Left renal pelvis (tissue), 4 donors: ENCODE data around the gene SCN11A. TPM values are rescaled to one million over a fixed set of nuclear protein-coding genes. Genes with fewer than 3 reads are reported as not detected.
"Not testable (repeated sequence)": the region's sequence is repeated elsewhere in the genome, so short reads cannot be mapped to it uniquely, and the experiment has no call there.

ENCODE experiments used
- DNase-seq, 4 donors: peaks; one replicate each; pipeline ENCODE4 v3.0.0-alpha.2; 2013; ENCODE audit warnings: low read depth in 4 of 4, low spot score in 3 of 4
- polyA plus RNA-seq, 4 donors: library from polyadenylated mRNA; unstranded; fragments of 120-200 nt; gene quantifications; one replicate each; pipeline ENCODE4 v1.2.1, GENCODE V29; 2013; ENCODE audit not compliant: insufficient read length in 4 of 4

SCN11A gene
- polyA plus RNA-seq, 4 donors = 0.93 to 1.4 (median 1.4) TPM

DNA sequence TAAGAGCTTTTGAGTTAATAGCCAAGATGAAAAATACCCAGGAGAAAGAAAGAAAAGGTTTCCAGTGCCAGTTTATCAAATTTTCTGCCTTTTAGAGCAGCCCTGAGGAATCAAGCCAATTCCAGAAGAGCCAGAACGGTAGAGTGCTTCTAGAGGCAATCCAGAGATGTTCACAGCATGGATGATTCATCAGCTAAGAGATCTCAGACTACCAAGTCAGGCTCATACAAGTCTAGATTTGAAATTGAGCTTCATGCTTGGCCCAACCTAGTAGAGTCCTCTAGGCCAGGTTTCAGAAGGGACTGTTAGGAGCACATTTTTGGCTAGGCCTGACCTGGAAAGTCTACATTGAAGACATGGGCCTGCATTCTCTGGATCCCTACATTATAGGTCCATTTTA lies 15.5 kb upstream of the SCN11A start:
- DNase-seq = no peak

DNA sequence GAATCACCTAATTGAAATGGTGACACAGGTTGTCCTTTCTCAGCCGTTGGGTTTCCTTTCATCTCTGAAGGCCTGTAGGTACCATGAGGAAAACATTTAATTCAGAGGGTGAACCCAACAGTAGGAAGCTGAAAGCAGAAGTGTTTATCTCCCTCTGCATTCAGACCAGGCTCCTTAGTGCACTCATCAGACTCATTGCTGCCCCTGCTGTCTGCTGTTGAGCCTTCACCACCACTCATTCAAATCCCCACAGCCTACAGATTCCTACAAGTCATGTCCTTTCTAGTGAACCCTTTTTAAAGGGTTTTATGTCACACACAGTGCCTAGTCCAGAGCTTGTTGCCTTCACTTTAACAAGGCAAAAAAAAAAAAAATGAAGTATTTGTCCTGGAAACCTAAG lies 13.5 kb upstream of the SCN11A start:
- no peak for DNase-seq

DNA sequence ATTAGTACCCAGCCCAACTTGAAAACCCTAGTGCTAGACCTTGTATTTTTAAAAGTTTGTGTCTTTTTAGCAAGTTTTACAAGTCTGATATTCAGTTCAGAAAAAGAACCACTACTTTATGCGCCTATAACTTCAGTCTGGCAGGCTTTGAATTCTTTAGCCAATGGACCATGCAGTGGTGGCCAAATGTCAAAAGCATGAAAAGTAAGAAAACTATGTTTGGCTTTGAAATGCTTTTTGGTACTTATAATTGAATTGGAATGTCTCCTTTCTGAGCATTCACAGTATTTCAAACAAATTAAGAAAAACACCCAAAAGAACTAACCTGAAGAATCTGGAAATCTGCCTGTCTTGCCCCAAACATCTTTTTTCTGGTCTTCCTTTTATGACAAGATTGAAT lies 12.9 kb upstream of the SCN11A start:
- DNase-seq = no peak

DNA sequence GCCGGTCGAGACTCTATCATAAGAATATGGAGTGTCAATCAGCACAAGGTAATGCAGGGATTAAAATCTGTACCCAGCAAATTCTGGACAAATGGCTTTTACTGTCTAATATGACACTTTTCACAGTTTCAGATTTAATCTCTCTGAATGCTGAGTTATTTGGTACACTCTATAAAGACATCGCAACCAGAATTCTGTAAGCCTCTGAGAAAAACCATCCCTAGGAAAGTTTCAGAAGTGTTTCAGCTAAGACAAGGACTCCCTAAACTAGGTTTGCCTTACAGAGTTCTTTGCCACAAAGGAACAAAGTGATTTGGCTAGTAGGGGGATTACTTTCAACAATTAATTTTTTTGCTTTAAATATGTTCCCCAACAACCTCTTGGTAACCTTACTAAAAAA lies 11.4 kb upstream of the SCN11A start:
- DNase-seq = no peak

DNA sequence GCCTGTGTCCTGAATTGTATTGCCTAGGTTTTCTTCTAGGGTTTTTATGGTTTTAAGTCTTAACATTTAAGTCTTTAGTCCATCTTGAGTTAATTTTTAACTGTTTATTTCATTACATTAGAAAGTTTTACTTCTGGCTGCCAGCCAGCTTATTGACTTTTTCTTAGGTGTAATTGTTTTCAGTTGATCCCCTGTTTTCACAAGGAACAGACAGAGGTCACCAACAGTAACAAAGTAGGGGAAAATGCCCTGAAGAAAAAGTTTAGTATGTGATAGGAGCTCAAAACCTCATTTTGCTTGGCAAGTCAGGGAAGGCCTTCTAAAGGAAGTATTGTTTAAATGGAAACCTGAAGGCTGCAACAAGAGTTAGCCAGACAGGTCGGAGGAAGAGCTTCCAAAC lies 10.4 kb upstream of the SCN11A start:
- DNase-seq = no peak

DNA sequence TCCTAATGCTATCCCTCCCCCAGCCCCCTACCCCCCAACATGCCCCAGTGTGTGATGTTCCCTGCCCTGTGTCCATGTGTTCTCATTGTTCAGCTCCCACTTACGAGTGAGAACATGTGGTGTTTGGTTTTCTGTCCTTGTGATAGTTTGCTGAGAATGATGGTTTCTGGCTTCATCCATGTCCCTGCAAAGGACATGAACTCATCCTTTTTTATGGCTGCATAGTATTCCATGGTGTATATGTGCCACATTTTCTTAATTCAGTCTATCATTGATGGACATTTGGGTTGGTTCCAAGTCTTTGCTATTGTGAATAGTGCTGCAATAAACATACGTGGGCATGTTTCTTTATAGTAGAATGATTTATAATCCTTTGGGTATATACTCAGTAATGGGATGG lies 9.5 kb upstream of the SCN11A start:
- DNase-seq = not testable (repeated sequence)

DNA sequence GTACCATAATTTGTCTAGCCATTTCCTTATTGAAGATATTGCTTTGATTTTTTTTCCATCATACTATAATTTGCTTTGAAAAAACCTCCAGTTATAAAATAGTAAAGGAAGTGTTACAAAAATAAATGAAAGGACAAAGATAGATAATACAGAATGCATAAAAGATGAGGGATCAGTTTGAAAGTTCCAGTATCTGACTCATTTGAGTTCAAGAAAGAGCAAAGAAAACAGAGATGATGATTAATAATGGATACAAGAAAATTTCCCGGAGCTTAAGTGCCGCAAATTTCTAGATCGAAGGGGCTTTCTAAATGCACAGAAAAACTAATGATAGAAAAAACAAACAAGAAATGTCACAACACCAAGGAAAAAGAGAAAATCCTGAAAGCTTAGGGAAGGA lies 4.4 kb upstream of the SCN11A start:
- DNase-seq = no peak

DNA sequence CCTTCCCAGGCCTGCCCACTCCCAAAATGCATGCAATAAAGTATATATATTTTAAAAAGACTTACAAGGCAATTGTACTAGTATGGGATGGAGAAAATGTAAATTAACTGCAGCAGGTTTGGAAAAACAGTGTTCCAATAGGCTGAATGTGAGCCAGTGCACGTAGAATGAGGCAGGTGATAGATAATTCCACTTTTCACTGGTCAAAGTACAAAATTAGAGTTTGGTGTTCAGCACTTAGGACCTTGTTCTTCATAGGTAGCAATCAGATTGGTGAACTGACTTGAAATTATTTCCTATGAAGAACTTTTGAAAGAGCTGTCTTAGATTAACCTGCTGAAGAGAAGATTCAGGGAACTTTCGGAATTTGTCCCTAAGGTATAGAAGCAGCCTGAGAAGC lies 2.0 kb upstream of the SCN11A start:
- DNase-seq = no peak

DNA sequence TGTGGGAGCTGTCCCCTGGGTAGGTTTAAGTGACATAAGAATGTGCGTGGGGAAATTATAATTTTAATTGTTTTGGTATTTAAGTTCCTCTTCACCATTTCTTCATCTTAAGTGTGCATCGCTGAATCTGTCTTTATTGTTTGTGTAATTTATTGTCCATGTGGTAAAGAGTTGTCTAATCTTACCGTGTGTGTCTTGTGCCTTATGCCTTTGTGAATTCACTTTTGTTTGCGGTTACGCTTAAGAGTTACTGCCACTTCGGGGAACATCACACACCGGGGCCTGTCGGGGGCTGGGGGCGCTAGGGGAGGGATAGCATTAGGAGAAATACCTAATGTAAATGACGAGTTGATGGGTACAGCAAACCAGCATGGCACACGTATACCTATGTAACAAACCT lies 839 bp upstream of the SCN11A start:
- DNase-seq = peak in 2 of 4 donors; percentile 21 to 27

DNA sequence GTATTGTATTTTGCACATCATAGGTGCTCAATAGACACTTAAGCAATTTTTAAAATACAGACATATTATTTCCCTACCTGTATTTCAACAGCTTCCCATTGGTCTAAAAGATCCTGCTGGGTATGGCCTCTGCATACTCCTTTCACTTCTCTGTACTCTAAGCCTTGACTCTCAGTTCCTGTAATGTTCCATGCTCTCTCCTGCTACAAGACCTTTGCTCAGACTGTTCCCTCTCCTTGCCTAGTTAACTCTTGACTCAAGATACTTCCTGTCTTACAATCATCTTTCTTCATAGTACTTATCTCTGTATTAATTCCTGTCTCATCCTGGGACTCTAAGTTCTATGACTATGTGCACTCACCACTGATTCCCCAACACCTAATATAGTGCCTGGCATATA lies 1.7 kb downstream of the SCN11A start:
- DNase-seq = no peak

DNA sequence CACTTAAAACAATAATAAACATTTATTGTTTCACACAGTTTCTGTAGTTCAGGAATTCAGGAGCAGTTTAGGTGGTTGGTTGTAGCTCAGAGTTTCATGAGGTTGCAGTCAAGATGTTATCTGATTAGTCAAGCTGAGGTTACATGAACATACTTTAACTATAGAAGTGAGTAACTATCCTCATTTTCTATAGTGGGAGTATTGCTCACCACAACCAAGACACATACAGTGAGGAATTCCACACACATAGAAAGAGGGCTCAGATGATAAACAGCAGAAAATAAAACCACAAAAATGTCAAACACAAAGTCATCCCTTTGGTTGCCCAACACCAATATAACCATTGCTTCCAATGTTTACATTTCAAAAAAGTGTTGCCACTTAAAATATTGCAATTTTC lies 13.6 kb downstream of the SCN11A start:
- no peak for DNase-seq

DNA sequence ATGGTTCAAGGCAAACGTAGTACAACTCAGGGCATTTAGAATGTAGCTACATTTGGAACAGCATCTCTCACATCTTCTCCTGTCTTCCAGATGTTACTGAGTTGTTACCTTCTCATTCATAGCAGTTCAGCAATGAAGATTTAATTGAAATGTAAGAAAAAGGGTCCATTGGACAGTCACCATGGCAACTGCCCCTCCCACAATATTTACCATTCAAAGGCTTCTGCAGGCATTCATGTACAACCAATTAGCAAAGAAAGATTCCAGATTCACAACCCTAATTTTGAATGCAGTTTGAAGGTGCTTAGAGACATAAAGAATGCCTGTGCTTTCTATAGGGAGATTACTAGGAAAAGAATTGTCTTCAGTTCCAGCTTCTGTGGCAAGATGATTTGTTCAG lies 22.2 kb downstream of the SCN11A start:
- no peak for DNase-seq

DNA sequence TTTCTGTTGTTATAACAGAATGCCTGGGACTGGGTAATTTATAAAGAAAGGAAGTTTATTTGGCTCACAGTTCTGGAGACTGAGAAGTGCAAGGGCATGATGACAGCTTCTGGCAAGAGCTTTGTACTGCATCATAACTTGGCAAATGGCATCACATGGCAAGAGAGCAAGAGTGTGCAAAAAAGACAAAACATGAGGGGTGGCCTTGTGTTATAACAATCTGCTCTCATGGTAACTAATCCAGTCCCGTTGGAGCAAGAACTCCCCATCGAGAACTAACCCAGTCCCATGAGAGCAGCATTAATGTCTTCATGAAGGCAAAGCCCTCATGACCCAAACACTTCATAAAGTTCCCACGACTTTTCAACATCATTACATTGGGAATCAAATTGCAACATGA lies 23.2 kb downstream of the SCN11A start:
- DNase-seq = no peak

DNA sequence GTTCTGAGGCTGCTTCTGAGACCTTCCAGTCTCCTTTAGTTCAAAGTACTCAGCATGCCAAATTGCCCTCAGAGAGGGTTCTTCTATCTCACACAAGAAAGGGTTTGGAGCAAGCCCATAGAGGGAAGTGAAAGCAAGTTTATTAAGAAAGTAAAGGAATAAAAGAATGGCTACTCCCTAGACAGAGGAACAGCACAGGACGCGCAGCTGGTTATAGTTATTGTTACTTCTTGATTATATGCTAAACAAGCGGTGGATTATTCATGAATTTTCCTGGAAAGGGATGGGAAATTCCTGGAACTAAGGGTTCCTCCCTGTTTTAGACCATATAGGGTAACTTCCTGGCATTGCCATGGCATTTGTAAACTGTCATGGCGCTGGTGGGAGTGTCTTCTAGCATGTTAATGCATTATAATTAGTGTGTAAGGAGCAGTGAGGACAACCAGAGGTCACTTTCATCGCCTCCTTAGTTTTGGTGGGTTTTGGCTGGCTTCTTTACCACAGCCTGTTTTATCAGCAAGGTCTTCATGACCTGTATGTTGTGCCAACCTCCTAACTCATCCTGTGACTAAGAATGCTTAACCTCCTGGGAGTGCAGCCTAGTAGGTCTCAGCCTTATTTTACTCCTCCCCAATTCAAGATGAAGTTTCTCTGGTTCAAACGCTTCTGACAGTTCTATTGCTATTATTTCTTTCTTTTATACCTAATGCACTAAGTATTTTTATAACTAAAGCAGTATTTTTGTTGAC lies 26.3 kb downstream of the SCN11A start:
- DNase-seq = no peak

DNA sequence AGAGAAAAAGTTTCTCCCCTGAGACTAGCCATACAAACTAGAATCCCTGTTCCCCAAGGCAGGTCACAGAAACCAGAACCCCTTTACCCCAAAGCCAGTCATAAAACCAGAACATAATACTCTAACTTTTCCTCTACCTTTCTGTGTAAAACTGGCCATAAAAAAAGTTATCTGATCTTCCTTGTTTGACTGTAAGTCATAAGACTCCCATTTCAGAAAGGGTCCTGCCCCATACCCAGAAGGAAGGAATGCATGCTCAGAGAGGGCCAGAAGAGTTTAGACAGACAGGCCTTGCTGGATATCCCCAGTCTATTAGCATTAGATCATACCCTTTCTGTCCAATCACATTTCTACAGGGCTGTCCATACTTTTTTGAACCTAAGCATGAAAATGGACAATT lies 27.2 kb downstream of the SCN11A start:
- no peak for DNase-seq

DNA sequence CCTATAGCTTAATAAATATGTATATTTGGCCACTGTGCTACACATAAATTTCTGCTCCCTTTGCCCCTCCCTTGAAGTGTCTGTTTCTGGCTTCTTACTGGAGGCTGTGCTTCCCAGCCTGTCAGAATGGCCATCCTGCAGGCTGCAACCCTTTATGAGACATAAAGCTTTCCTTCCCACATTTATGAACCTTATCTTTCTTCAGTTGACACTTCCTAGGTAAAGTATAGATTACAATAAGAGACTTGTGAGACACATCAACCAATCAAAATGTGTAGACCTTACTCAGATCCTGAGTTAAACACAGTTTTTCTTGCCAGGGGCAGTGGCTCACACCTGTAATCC lies 29.5 kb downstream of the SCN11A start:
- DNase-seq = no peak

DNA sequence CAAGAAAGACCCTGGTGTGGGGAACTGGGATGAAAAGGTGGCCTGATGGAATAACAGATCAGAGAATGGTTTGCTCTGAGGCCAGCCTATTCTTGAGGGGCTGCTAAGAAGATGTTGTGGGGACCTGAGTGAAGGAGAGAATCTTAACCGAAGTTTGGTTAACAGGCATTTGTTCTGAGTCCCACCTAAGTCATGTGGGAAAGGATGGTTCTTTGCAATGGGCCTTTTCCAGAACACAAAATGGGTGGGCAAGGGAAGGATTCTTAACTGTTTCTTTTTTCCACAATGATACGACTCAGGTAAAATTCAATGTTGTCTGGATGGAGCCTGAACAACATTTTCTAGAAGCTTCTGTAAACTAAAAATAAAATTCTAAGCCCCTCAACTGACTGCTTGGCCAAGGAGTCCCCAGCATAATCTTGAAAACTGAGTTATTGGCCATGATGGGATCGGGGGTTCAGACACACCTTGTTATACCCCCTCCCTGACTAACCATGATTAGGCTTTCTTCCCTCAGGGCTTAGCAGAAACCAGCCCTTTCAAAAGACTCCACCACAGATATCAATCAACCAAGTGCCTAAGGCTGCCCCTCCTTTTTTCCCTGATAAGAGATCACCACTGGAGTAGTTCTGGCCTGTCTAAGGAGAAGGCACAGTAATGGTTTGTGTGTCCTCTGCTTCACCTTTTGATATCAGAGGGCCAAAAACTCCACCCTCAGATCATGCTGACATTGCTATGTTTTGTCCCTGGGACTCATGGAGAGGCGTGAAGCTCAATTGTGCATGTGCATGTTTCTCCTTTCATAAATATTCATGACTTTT lies 30.1 kb downstream of the SCN11A start:
- no peak for DNase-seq

DNA sequence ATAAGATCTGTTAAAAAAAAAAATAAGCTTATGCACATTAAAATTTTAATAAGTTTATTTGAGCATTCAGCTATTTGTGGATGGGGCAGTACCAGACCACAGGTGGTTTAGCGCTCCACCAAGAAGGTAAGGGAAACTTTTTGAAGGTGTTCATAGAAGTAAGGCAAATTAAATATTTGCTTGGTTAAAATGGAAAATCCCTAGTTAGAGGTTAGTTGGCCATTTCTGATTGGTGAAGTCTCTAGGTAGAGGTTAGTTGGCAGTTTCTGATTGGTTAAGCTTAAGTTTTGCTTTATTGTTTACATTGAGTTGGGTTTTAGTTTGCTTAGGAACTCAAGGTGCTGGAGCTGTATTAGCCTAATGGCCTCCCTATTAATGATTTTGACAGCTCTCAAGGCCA lies 30.7 kb downstream of the SCN11A start:
- no peak for DNase-seq

DNA sequence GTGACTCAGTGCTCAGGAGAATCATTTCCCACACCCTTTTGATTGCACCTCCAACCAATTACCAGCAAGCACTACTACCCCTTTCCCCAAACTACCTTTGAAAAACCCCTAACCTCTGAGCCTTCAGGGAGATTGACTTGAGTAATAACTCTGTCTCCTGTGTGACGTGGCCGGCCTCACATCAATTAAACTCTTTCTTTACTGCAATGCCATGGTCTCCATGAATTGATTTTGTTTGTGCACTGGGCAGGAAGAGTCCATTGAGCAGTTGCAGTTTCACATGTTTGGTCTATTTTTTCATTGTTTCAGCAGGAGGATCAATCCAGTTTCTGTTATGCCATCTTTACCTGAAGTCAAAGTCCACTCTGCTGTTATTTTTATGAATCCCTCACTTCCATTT lies 32.4 kb downstream of the SCN11A start:
- DNase-seq = no peak

DNA sequence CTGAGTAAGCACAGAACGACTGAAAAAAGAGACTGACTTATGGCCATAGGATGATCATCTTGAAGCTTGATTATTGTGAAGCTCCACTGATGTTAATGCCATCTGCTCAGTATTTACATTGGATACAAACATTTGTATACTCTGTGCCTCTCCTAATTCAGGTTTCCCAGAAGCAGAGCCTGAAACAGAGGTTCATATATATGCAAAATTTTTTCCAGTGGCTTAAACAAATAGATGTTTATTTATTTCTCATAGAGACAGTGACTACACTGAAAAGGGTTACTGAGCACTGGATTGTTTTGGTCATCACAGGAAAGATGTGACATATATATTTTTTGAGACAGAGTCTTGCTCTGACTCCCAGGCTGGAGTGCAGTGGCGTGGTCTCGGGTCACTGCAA lies 36.3 kb downstream of the SCN11A start:
- DNase-seq = no peak

DNA sequence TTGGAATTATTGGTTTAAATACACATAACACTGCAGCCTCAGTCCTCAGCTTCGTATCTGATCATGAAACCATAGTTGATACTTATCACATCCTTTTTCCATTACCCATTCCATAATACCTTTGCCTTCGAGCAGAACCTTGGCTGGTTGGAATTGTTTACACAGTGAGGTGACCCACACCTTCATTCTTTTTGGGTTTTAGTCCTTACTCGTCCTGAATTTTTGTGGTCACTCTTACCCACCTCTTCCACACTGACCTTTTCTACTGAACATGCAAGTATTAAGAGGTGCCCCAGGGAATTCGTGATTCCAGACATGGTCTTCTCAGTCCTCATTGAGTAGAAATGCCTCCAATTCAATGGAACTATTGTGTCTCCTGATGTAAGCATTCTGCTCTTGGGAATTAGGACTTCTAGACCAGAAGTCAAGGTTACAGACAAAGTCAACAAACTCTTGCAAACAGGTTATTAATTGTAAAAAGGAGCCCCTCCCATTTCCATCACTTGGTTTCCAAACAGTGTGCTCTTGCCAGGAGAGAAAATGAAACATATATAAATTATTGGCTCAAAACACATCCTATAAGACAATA lies 37.7 kb downstream of the SCN11A start:
- DNase-seq = no peak

DNA sequence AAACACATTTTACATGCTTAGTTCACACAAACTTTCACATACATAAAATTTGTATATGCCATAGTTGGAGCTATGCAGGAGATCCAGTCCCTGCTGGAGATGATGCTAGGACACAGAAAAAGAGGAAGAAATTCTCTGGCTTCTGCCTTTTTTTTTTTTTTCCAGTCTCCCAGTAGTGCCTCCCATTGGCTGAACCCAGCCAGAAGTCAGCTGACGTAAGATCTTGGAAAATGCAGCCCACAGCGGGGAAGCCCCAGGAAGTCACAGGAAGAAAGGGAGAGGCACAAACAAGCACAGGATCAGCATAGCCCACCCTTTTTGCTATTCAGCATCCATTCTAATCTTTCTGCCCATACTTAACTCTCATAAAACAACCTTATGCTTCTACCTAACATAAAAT lies 38.5 kb downstream of the SCN11A start:
- DNase-seq = no peak
